Small intestine (tissue), 7 donors: ENCODE measurements around the gene POSTN. TPM values are rescaled to one million over a fixed set of nuclear protein-coding genes. Genes with fewer than 3 reads are reported as not detected.

Source experiments
- DNase-seq, 2 donors: peaks; one replicate each; pipeline versions ENCODE4 v3.0.0 to v3.0.0-alpha.2; 2013
- FAIRE-seq: peaks from 2 replicates; lab custom pipeline; 2012; peaks lifted over from hg19 to GRCh38; lab: Jason Lieb, UNC
- H3K27ac ChIP-seq, 3 donors: one replicate each; pipeline ENCODE4 v1.5.1; 2013; ENCODE audit warnings: low read length in 2 of 3, mild to moderate bottlenecking in 2 of 3, control low read depth in 1 of 3, inconsistent platforms in 1 of 3, low read depth in 1 of 3, moderate library complexity in 1 of 3
- H3K27me3 ChIP-seq, 3 donors: one replicate each; pipeline ENCODE4 v1.6.1; 2013; ENCODE audit warnings: low read length in 3 of 3, inconsistent platforms in 1 of 3; ENCODE audit not compliant: control insufficient read depth in 3 of 3, insufficient read depth in 3 of 3
- H3K36me3 ChIP-seq, 3 donors: one replicate each; pipeline ENCODE4 v1.6.1; 2013; ENCODE audit warnings: low read length in 3 of 3, inconsistent platforms in 1 of 3, low read depth in 1 of 3, mild to moderate bottlenecking in 1 of 3, moderate library complexity in 1 of 3; ENCODE audit not compliant: control insufficient read depth in 3 of 3, insufficient read depth in 2 of 3
- H3K4me1 ChIP-seq, 3 donors: one replicate each; pipeline ENCODE4 v1.6.1; 2013; ENCODE audit warnings: low read length in 2 of 3, inconsistent platforms in 1 of 3, low read depth in 1 of 3, mild to moderate bottlenecking in 1 of 3, moderate library complexity in 1 of 3; ENCODE audit not compliant: control insufficient read depth in 3 of 3, insufficient read depth in 2 of 3
- H3K4me3 ChIP-seq, 3 donors: one replicate each; pipeline ENCODE4 v1.5.1; 2013; ENCODE audit warnings: low read length in 3 of 3, control low read depth in 1 of 3, inconsistent platforms in 1 of 3, low read depth in 1 of 3, mild to moderate bottlenecking in 1 of 3, moderate library complexity in 1 of 3
- H3K9me3 ChIP-seq, 2 donors: one replicate each; pipeline ENCODE4 v1.6.1; 2013; ENCODE audit warnings: low read depth in 1 of 2, low read length in 1 of 2; ENCODE audit not compliant: control insufficient read depth in 2 of 2, insufficient read depth in 1 of 2
- WGBS, 3 donors: extraction: QIAGEN DNeasy Blood & Tissue Kit; methylation state at CpG; one replicate each; pipeline ENCODE4 v1.1.7; 2013; 5-methylcytosine and 5-hydroxymethylcytosine counted together
- polyA plus RNA-seq, 4 donors: library from polyadenylated mRNA; stranded (reverse) in 3 of 4; unstranded in 1 of 4; fragments of 200-250 nt in 3 of 4; fragments of 120-200 nt in 1 of 4; gene quantifications; one replicate each; pipeline versions ENCODE4 v1.2.1 to v1.2.3, GENCODE V29; 2013
- donor health status: healthy with polysubstance abuse.
- donor health status: control.
- donor health status: control.
- donor health status: Bipolar disorder and iron deficiency.
- donor health status: healthy.

POSTN gene
- polyA plus RNA-seq, 4 donors: 0.45 to 50.9 (median 7.5) TPM

GRCh38 chr13:37529751-37530385, 68.7 kb downstream of the POSTN start:
- FAIRE-seq (no peak), DNase-seq (no peak)
- Histone ChIP-seq H3K27ac (no peak overlapping the region), H3K36me3 (no peaks in the 10 kb centered on the region), H3K4me3 (no peak overlapping the region), H3K9me3 (no peaks in the 10 kb centered on the region), H3K4me1 (no peaks in the 10 kb centered on the region), H3K27me3 (no peaks in the 10 kb centered on the region)
- WGBS, 3 donors: 69 to 72% (median 70%) methylated on average over 2 of the region's 2 CpGs

- Histone ChIP-seq H3K4me1 (no peaks in the 10 kb centered on the region), H3K27ac (no peak overlapping the region), H3K4me3 (no peak overlapping the region), H3K9me3 (no peaks in the 10 kb centered on the region), H3K36me3 (no peaks in the 10 kb centered on the region), H3K27me3 (no peaks in the 10 kb centered on the region)
- FAIRE-seq (no peak), DNase-seq (no peak)
- 63 to 71% (median 68%) methylated on average over 3 of the region's 3 CpGs for WGBS, 3 donors
Observed at GRCh38 chr13:37526710-37527473, 71.7 kb downstream of the POSTN start.

GRCh38 chr13:37515226-37515625, 83.3 kb downstream of the POSTN start:
- no peaks in the 10 kb centered on the region for H3K9me3 ChIP-seq
- no peaks in the 10 kb centered on the region for H3K36me3 ChIP-seq
- no peak overlapping the region for H3K27ac ChIP-seq
- H3K4me3 ChIP-seq: no peak overlapping the region
- H3K27me3 ChIP-seq: no peaks in the 10 kb centered on the region
- H3K4me1 ChIP-seq: no peaks in the 10 kb centered on the region
- DNase-seq (no peak), FAIRE-seq (no peak)
- 81 to 98% (median 95%) methylated on average over 1 of the region's 1 CpG for WGBS, 3 donors
